ENCODE data around the gene CACNG1. TPM values are rescaled to one million over a fixed set of nuclear protein-coding genes. Genes with fewer than 3 reads are reported as not detected.

CACNG1 gene
- not detected in 2 replicates for total RNA-seq (ENCODE audit: low replicate concordance)

GRCh38 chr17:67044016-67044772 is at the start of gene CACNG1:
TSS of gene CACNG1 (plus strand) at chr17:67044554. CDS start at chr17:67044661, 107 bp downstream.
- Mint-ChIP-seq H3K36me3 (no peaks in the 10 kb centered on the region), H3K4me3 (no peak within 1 kb of the TSS), H3K27me3 (ENCODE audit: insufficient read depth, low read depth) (peaks cover 5% of the 10 kb centered on the region), H3K9me3 (peaks cover 23% of the 10 kb centered on the region), H3K4me1 (peaks cover 5% of the 10 kb centered on the region), H3K27ac (no peak within 1 kb of the TSS)
- Histone ChIP-seq H3F3A (ENCODE audit: low read depth) (no peaks in the 10 kb centered on the region), H4K20me1 (ENCODE audit: low read depth) (no peaks in the 10 kb centered on the region), H3K27me3 (no peaks in the 10 kb centered on the region), H2AFZ (replicated peaks) (no peak within 1 kb of the TSS), H3K4me3 (no peak within 1 kb of the TSS), H3K79me2 (ENCODE audit: low read depth) (no peaks in the 10 kb centered on the region), H3K4me1 (no peaks in the 10 kb centered on the region), H3K4me2 (no peak within 1 kb of the TSS), H3K9me3 (ENCODE audit: low read depth) (peaks cover 5% of the 10 kb centered on the region), H3K9ac (no peak within 1 kb of the TSS), H3K27ac (no peak within 1 kb of the TSS), H3K36me3 (no peaks in the 10 kb centered on the region)
- TF ChIP-seq EZH2phosphoT487 (IDR thresholded peaks at IDR 0.05) (no peak), EZH2 (IDR thresholded peaks at IDR 0.05) (no peak)
- TF ChIP-seq, protein P1, sequence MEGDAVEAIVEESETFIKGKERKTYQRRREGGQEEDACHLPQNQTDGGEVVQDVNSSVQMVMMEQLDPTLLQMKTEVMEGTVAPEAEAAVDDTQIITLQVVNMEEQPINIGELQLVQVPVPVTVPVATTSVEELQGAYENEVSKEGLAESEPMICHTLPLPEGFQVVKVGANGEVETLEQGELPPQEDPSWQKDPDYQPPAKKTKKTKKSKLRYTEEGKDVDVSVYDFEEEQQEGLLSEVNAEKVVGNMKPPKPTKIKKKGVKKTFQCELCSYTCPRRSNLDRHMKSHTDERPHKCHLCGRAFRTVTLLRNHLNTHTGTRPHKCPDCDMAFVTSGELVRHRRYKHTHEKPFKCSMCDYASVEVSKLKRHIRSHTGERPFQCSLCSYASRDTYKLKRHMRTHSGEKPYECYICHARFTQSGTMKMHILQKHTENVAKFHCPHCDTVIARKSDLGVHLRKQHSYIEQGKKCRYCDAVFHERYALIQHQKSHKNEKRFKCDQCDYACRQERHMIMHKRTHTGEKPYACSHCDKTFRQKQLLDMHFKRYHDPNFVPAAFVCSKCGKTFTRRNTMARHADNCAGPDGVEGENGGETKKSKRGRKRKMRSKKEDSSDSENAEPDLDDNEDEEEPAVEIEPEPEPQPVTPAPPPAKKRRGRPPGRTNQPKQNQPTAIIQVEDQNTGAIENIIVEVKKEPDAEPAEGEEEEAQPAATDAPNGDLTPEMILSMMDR (IDR thresholded peaks at IDR 0.05) = no peak
- no peak for DNase-seq (ENCODE audit: low spot score)

GRCh38 chr17:66994930-66995535 is 49.3 kb upstream of the CACNG1 start:
- H3K36me3 ChIP-seq = no peaks in the 10 kb centered on the region
- TF ChIP-seq, protein P1 (IDR thresholded peaks at IDR 0.05) = no peak
- TF ChIP-seq EZH2 (IDR thresholded peaks at IDR 0.05) (no peak), EZH2phosphoT487 (IDR thresholded peaks at IDR 0.05) (no peak)
- H2AFZ ChIP-seq (replicated peaks) = no peak overlapping the region
- no peaks in the 10 kb centered on the region for H3K27me3 ChIP-seq
- no peaks in the 10 kb centered on the region for H4K20me1 ChIP-seq (ENCODE audit: low read depth)
- no peak overlapping the region for H3K27ac ChIP-seq
- H3K9ac ChIP-seq = no peak overlapping the region
- Mint-ChIP-seq H3K4me1 (peaks cover 6% of the 10 kb centered on the region), H3K9me3 (peaks cover 1% of the 10 kb centered on the region), H3K27ac (peak overlapping the region; percentile 50), H3K36me3 (peaks cover 27% of the 10 kb centered on the region), H3K27me3 (ENCODE audit: insufficient read depth, low read depth) (peaks cover 12% of the 10 kb centered on the region), H3K4me3 (no peak overlapping the region)
- H3K4me1 ChIP-seq = no peaks in the 10 kb centered on the region
- DNase-seq (ENCODE audit: low spot score) = no peak
- no peaks in the 10 kb centered on the region for H3K9me3 ChIP-seq (ENCODE audit: low read depth)
- no peak overlapping the region for H3K4me2 ChIP-seq
- H3K79me2 ChIP-seq (ENCODE audit: low read depth) = no peaks in the 10 kb centered on the region
- no peaks in the 10 kb centered on the region for H3F3A ChIP-seq (ENCODE audit: low read depth)
- no peak overlapping the region for H3K4me3 ChIP-seq

DNA sequence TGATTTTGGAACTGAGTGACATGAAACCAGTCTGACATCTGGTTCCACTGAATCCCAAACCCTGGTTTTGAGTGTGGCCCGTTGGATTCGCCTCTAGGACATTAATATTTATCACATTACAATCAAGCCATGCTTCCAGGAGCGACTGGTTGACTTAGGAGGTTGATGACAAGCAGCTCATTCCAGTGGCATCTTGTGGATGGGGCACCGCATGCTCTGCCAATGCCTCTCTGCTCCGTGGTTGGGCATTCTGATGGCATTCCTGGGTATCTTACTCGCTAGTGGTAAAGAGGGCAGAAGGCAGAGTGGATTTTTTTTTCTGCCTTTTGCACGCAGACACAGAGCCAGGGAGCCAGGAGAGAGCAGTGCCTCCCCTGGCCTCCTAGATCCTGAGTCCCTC is 48.4 kb upstream of the CACNG1 start:
- no peaks in the 10 kb centered on the region for H3F3A ChIP-seq (ENCODE audit: low read depth)
- Mint-ChIP-seq H3K27me3 (ENCODE audit: insufficient read depth, low read depth) (peaks cover 13% of the 10 kb centered on the region), H3K4me1 (peaks cover 6% of the 10 kb centered on the region), H3K9me3 (peaks cover 8% of the 10 kb centered on the region), H3K36me3 (peaks cover 32% of the 10 kb centered on the region), H3K27ac (no peak overlapping the region), H3K4me3 (no peak overlapping the region)
- no peak overlapping the region for H3K27ac ChIP-seq
- no peaks in the 10 kb centered on the region for H3K9me3 ChIP-seq (ENCODE audit: low read depth)
- no peaks in the 10 kb centered on the region for H3K27me3 ChIP-seq
- TF ChIP-seq, protein P1 (IDR thresholded peaks at IDR 0.05) = no peak
- TF ChIP-seq EZH2phosphoT487 (IDR thresholded peaks at IDR 0.05) (no peak), EZH2 (IDR thresholded peaks at IDR 0.05) (no peak)
- H3K9ac ChIP-seq = no peak overlapping the region
- no peaks in the 10 kb centered on the region for H3K4me1 ChIP-seq
- H3K4me3 ChIP-seq = no peak overlapping the region
- no peak for DNase-seq (ENCODE audit: low spot score)
- no peaks in the 10 kb centered on the region for H4K20me1 ChIP-seq (ENCODE audit: low read depth)
- no peak overlapping the region for H2AFZ ChIP-seq (replicated peaks)
- no peak overlapping the region for H3K4me2 ChIP-seq
- no peaks in the 10 kb centered on the region for H3K36me3 ChIP-seq
- H3K79me2 ChIP-seq (ENCODE audit: low read depth) = no peaks in the 10 kb centered on the region

All from neural progenitor cell (in vitro differentiated cells).